Activated naive CD4-positive, alpha-beta T cell treated with Interleukin-2 at 50 U/mL for 16 hours (primary cell): ENCODE measurements around the gene LRRC8E.
A peak's percentile ranks its signal among the peaks of the same experiment; 100 is the strongest.
"Not testable (repeated sequence)": the region's sequence is repeated elsewhere in the genome, so short reads cannot be mapped to it uniquely, and the experiment has no call there.

Source experiments
- DNase-seq: peaks from one replicate; pipeline ENCODE4 v3.0.0-alpha.2; 2020

Gene LRRC8E

GRCh38 chr19:7921967-7922835 is 33.9 kb downstream of the LRRC8E start:
- DNase-seq, result no peak

- no peak for DNase-seq
These were observed 34.5 kb downstream of the LRRC8E start for GRCh38 chr19:7922836-7923195.

- DNase-seq, result no peak
These were observed 35.2 kb downstream of the LRRC8E start for GRCh38 chr19:7923295-7924191.

- DNase-seq, result no peak
These were observed 35.9 kb downstream of the LRRC8E start for GRCh38 chr19:7924241-7924640.

- DNase-seq, result no peak
These were observed 36.4 kb downstream of the LRRC8E start for GRCh38 chr19:7924651-7925170.

- DNase-seq, result peak; percentile 77
These were observed 37.0 kb downstream of the LRRC8E start for GRCh38 chr19:7925171-7925851.

GRCh38 chr19:7926021-7926726 is 37.9 kb downstream of the LRRC8E start, which contains the start of gene CTXN1:
TSS of gene CTXN1 (minus strand) at chr19:7926135. CDS start at chr19:7925538, 597 bp downstream.
- DNase-seq, result peak; percentile 81

GRCh38 chr19:7926727-7927604 is 38.7 kb downstream of the LRRC8E start:
- no peak for DNase-seq

- no peak for DNase-seq
These were observed 39.5 kb downstream of the LRRC8E start for GRCh38 chr19:7927605-7928333.

- no peak for DNase-seq
These were observed 40.0 kb downstream of the LRRC8E start for GRCh38 chr19:7928334-7928706.

GRCh38 chr19:7928741-7929701 is 40.7 kb downstream of the LRRC8E start:
- peak; percentile 73 for DNase-seq

GRCh38 chr19:7930030-7930429 is 41.7 kb downstream of the LRRC8E start:
- DNase-seq, result not testable (repeated sequence)

GRCh38 chr19:7930765-7931164 is 42.5 kb downstream of the LRRC8E start:
- DNase-seq, result no peak

- DNase-seq, result no peak
These were observed 43.1 kb downstream of the LRRC8E start for GRCh38 chr19:7931221-7932061.

GRCh38 chr19:7932276-7932929 is 44.1 kb downstream of the LRRC8E start:
- DNase-seq, result no peak

- DNase-seq, result no peak
These were observed 44.6 kb downstream of the LRRC8E start for GRCh38 chr19:7932930-7933300.

GRCh38 chr19:7933411-7933810 is 45.1 kb downstream of the LRRC8E start:
- DNase-seq, result no peak
